ENCODE results near the gene FAM13A. TPM values are rescaled to one million over a fixed set of nuclear protein-coding genes. Genes with fewer than 3 reads are reported as not detected.

The FAM13A gene
- total RNA-seq, 4 donors from 2014 or later: 5.2 to 19.1 (median 8.2) TPM

DNA sequence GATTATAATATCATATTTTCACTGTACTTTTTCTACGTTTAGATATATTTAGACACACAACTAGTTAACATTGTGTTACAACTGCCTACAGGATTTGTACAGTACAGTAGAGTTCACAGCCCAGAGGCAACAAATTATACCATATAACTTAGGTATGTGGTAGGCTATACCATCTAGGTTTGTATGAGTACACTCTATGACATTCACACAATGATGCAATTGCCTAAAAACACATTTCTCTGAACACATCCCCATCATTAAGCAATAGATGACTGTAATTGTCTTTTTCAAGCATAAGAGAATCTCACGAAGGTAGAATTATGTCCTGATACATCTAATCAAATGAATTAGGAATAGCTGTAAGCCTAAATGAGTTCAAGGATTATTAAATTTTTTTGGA lies 42.0 kb upstream of the FAM13A start:
- no peak for DNase-seq
- Histone ChIP-seq H3K4me1 (no peaks in the 10 kb centered on the region), H3K27ac (no peak overlapping the region), H3K9me3 (no peaks in the 10 kb centered on the region), H3K4me3 (no peak overlapping the region), H3K27me3 (no peaks in the 10 kb centered on the region), H3K36me3 (no peaks in the 10 kb centered on the region)
- 83 to 86% methylated on average over 2 of the region's 2 CpGs for WGBS, 2 donors
- intact Hi-C loops (cut with DNase I): no loop called here
- TF ChIP-seq, protein P1, sequence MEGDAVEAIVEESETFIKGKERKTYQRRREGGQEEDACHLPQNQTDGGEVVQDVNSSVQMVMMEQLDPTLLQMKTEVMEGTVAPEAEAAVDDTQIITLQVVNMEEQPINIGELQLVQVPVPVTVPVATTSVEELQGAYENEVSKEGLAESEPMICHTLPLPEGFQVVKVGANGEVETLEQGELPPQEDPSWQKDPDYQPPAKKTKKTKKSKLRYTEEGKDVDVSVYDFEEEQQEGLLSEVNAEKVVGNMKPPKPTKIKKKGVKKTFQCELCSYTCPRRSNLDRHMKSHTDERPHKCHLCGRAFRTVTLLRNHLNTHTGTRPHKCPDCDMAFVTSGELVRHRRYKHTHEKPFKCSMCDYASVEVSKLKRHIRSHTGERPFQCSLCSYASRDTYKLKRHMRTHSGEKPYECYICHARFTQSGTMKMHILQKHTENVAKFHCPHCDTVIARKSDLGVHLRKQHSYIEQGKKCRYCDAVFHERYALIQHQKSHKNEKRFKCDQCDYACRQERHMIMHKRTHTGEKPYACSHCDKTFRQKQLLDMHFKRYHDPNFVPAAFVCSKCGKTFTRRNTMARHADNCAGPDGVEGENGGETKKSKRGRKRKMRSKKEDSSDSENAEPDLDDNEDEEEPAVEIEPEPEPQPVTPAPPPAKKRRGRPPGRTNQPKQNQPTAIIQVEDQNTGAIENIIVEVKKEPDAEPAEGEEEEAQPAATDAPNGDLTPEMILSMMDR (IDR thresholded peaks at IDR 0.05): no peak
- TF ChIP-seq POLR2A (IDR thresholded peaks at IDR 0.05): no peak

DNA sequence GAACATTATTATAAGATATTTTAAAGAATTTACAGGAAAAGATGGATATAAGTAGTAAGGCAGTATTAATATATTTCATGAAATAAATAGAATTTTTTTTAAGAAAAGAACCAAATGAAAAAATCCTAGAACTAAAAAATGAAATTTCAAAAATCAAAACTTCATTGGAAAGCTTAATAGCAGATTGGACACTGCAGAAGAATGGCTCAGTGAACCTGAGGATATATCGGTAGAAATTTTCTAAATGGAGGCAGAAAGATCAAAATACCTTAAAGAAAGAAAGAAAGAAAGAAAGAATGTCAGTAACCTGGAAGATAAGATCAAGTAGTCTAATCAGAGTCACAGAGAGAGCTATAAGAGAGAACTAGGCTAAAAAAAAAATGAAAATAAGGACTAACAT lies 21.3 kb upstream of the FAM13A start:
- no peaks in the 10 kb centered on the region for H3K4me1 ChIP-seq
- H3K4me3 ChIP-seq: no peak overlapping the region
- intact Hi-C loops (cut with DNase I): no loop called here
- DNase-seq: no peak
- TF ChIP-seq POLR2A (IDR thresholded peaks at IDR 0.05): no peak
- TF ChIP-seq, protein P1 (IDR thresholded peaks at IDR 0.05): no peak
- no peaks in the 10 kb centered on the region for H3K9me3 ChIP-seq
- H3K36me3 ChIP-seq: no peaks in the 10 kb centered on the region
- 91 to 92% methylated on average over 1 of the region's 1 CpG for WGBS, 2 donors
- H3K27ac ChIP-seq: no peak overlapping the region
- no peaks in the 10 kb centered on the region for H3K27me3 ChIP-seq

DNA sequence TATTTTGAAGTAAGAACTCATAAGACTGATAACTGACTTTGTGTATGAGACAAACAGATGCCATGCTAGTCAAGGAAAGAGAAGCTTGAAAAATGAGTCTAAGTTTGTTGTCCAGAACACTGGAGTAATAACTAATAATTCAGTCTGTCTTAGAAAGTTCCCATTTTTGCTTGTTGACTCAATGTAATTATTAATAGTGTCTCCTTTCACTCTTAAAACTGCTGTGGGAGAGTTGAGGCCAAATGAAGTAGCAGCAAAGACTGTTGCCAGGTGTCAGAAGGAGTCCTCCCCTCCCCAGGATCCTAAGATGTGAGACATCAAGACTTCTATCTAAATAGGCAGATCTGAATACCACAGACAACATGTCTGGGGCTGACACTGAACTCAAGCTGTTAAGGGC lies 20.8 kb upstream of the FAM13A start:
- no peak for TF ChIP-seq POLR2A (IDR thresholded peaks at IDR 0.05)
- TF ChIP-seq, protein P1 (IDR thresholded peaks at IDR 0.05): no peak
- H3K36me3 ChIP-seq: no peaks in the 10 kb centered on the region
- intact Hi-C loops (cut with DNase I): no loop called here

DNA sequence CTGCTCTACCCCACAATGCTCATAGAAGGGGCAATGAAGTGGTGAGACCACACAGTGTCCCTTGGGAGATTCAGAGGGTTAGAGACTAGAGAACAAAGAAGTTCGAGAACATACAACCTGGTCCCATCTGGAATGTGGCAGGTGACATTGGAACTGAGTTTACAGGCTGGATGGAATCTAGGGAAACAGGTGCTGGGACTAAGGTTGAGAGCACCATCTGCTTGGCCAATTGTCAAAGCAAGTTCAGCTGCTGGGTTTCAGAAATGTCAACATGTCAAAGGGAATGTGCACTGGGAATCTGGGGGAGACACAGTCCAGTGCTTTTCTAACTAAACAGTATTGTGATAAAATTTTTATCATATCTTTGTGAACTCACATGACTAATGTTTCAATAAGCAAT lies 15.9 kb upstream of the FAM13A start:
- Histone ChIP-seq H3K27me3 (no peaks in the 10 kb centered on the region), H3K27ac (no peak overlapping the region), H3K4me3 (no peak overlapping the region), H3K4me1 (no peaks in the 10 kb centered on the region), H3K36me3 (no peaks in the 10 kb centered on the region), H3K9me3 (no peaks in the 10 kb centered on the region)
- TF ChIP-seq, protein P1 (IDR thresholded peaks at IDR 0.05): no peak
- TF ChIP-seq POLR2A (IDR thresholded peaks at IDR 0.05): no peak
- 75 to 89% methylated on average over 1 of the region's 1 CpG for WGBS, 2 donors
- DNase-seq: no peak
- intact Hi-C loops (cut with DNase I): no loop called here

More for the DNA sequence above, 20.8 kb upstream of the FAM13A start:
- H3K27me3 ChIP-seq: no peaks in the 10 kb centered on the region
- DNase-seq: no peak
- no peaks in the 10 kb centered on the region for H3K9me3 ChIP-seq
- H3K4me1 ChIP-seq: no peaks in the 10 kb centered on the region
- H3K27ac ChIP-seq: no peak overlapping the region
- no peak overlapping the region for H3K4me3 ChIP-seq

DNA sequence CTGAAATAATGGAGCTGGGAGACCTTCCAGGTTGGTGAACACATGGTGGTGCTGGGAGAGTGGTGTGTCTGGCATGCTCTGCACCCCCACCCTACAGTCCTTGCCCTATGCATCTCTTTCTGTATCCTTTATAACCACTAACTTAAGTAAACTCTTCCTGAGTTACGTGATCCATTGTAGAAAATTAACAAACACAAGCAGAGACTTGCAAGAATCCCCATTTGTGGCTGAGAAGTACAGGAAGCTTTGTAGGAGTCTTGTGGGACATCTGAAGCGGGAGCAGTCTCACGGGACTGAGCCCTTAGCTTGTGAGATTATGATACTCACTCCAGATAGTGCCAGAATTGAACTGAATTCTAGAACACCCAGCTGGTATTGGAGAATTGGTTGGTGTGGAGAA lies 14.3 kb upstream of the FAM13A start:
- Histone ChIP-seq H3K9me3 (no peaks in the 10 kb centered on the region), H3K36me3 (no peaks in the 10 kb centered on the region), H3K27ac (no peak overlapping the region), H3K27me3 (no peaks in the 10 kb centered on the region), H3K4me3 (no peak overlapping the region), H3K4me1 (no peaks in the 10 kb centered on the region)
- TF ChIP-seq, protein P1 (IDR thresholded peaks at IDR 0.05): no peak
- no peak for TF ChIP-seq POLR2A (IDR thresholded peaks at IDR 0.05)
- 54 to 55% methylated on average over 3 of the region's 3 CpGs for WGBS, 2 donors
- intact Hi-C loops (cut with DNase I): no loop called here
- DNase-seq: no peak

Measured in esophagus squamous epithelium (tissue), 5 donors.